GM19351 (cell line): ENCODE results near the gene PRKG1.
"Not testable (repeated sequence)": the region's sequence is repeated elsewhere in the genome, so short reads cannot be mapped to it uniquely, and the experiment has no call there.

Experiments
- ATAC-seq: cut with Tn5 transposase; IDR thresholded peaks from one replicate; pipeline ENCODE4 v1.9.1; 2021; ENCODE audit warnings: mild to moderate bottlenecking, moderate library complexity; ENCODE audit not compliant: unreplicated experiment

PRKG1 gene

GRCh38 chr10:52027055-52027705, 952.9 kb downstream of the PRKG1 start:
- no peak for ATAC-seq

GRCh38 chr10:52028523-52028858, 954.2 kb downstream of the PRKG1 start:
- ATAC-seq = no peak

- no peak for ATAC-seq
These were observed 955.3 kb downstream of the PRKG1 start for GRCh38 chr10:52029628-52030027.

GRCh38 chr10:52030051-52030790, 955.9 kb downstream of the PRKG1 start:
- ATAC-seq = no peak

GRCh38 chr10:52030975-52031374, 956.7 kb downstream of the PRKG1 start:
- no peak for ATAC-seq

GRCh38 chr10:52031771-52032170, 957.5 kb downstream of the PRKG1 start:
- ATAC-seq = no peak

GRCh38 chr10:52032681-52033629, 958.7 kb downstream of the PRKG1 start:
- no peak for ATAC-seq

- not testable (repeated sequence) for ATAC-seq
These were observed 964.9 kb downstream of the PRKG1 start for GRCh38 chr10:52039002-52039793.

GRCh38 chr10:52040486-52040885, 966.2 kb downstream of the PRKG1 start:
- no peak for ATAC-seq

- no peak for ATAC-seq
These were observed 969.5 kb downstream of the PRKG1 start for GRCh38 chr10:52043811-52044210.

- no peak for ATAC-seq
These were observed 973.8 kb downstream of the PRKG1 start for GRCh38 chr10:52048051-52048450.

GRCh38 chr10:52050429-52051047, 976.3 kb downstream of the PRKG1 start:
- no peak for ATAC-seq

- no peak for ATAC-seq
These were observed 979.2 kb downstream of the PRKG1 start for GRCh38 chr10:52053497-52053896.

GRCh38 chr10:52056291-52056690, 982.0 kb downstream of the PRKG1 start:
- no peak for ATAC-seq

GRCh38 chr10:52059089-52059488, 984.8 kb downstream of the PRKG1 start:
- no peak for ATAC-seq

- ATAC-seq = no peak
These were observed 988.9 kb downstream of the PRKG1 start for GRCh38 chr10:52063159-52063558.

GRCh38 chr10:52064084-52064845, 990.0 kb downstream of the PRKG1 start:
- no peak for ATAC-seq

- no peak for ATAC-seq
These were observed 992.1 kb downstream of the PRKG1 start for GRCh38 chr10:52066383-52066782.

GRCh38 chr10:52068485-52068884, 994.2 kb downstream of the PRKG1 start:
- no peak for ATAC-seq

GRCh38 chr10:52071814-52072213, 997.5 kb downstream of the PRKG1 start:
- ATAC-seq = no peak
